Measurements from ENCODE around the gene CDC42BPA.
"Not testable (repeated sequence)": the region's sequence is repeated elsewhere in the genome, so short reads cannot be mapped to it uniquely, and the experiment has no call there.

DNA sequence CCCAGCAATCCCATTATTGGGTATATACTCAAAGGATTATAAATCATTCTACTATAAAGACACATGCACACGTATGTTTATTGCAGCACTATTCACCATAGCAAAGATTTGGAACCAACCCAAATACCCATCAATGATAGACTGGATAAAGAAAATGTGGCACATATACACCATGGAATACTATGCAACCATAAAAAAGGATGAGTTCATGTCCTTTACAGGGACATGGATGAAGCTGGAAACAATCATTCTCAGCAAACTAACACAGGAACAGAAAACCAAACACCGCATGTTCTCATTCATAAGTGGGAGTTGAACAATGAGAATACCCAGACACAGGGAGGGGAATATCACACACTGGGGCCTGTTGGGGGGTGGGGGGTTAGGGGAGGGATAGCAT, 318.7 kb downstream of the CDC42BPA start:
- TF ChIP-seq, protein P1, sequence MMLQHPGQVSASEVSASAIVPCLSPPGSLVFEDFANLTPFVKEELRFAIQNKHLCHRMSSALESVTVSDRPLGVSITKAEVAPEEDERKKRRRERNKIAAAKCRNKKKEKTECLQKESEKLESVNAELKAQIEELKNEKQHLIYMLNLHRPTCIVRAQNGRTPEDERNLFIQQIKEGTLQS (IDR thresholded peaks at IDR 0.05) = not testable (repeated sequence)
- TF ChIP-seq, protein P1 (CRISPR knock-in tag; conservative IDR thresholded peaks at IDR 0.05) = not testable (repeated sequence)
- TF ChIP-seq, protein P2, sequence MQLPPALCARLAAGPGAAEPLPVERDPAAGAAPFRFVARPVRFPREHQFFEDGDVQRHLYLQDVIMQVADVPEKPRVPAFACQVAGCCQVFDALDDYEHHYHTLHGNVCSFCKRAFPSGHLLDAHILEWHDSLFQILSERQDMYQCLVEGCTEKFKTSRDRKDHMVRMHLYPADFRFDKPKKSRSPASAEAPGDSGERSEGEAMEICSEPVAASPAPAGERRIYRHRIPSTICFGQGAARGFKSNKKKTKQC (CRISPR knock-in tag; IDR thresholded peaks at IDR 0.05) = not testable (repeated sequence)
- not testable (repeated sequence) for TF ChIP-seq SMARCA5 (IDR thresholded peaks at IDR 0.05); ELF1 (tag; IDR thresholded peaks at IDR 0.05); POLR2AphosphoS5 (IDR thresholded peaks at IDR 0.05; ENCODE audit: control insufficient read depth, insufficient read depth, low read depth, low read length)
- TF ChIP-seq, protein P3, sequence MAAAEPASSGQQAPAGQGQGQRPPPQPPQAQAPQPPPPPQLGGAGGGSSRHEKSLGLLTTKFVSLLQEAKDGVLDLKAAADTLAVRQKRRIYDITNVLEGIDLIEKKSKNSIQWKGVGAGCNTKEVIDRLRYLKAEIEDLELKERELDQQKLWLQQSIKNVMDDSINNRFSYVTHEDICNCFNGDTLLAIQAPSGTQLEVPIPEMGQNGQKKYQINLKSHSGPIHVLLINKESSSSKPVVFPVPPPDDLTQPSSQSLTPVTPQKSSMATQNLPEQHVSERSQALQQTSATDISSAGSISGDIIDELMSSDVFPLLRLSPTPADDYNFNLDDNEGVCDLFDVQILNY (CRISPR knock-in tag; IDR thresholded peaks at IDR 0.05) = not testable (repeated sequence)
- TF ChIP-seq, protein P4, sequence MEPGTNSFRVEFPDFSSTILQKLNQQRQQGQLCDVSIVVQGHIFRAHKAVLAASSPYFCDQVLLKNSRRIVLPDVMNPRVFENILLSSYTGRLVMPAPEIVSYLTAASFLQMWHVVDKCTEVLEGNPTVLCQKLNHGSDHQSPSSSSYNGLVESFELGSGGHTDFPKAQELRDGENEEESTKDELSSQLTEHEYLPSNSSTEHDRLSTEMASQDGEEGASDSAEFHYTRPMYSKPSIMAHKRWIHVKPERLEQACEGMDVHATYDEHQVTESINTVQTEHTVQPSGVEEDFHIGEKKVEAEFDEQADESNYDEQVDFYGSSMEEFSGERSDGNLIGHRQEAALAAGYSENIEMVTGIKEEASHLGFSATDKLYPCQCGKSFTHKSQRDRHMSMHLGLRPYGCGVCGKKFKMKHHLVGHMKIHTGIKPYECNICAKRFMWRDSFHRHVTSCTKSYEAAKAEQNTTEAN (CRISPR knock-in tag; IDR thresholded peaks at IDR 0.05) = not testable (repeated sequence)
